Stimulated activated naive CD4-positive, alpha-beta T cell (primary cell): ENCODE data around the gene CALML4.
"Not testable (repeated sequence)": the region's sequence is repeated elsewhere in the genome, so short reads cannot be mapped to it uniquely, and the experiment has no call there.

Experiments used
- DNase-seq, 6 experiments: peaks; one replicate each; lab custom pipeline; 2025; lab: John Stamatoyannopoulos, UW

The CALML4 gene, protein sequence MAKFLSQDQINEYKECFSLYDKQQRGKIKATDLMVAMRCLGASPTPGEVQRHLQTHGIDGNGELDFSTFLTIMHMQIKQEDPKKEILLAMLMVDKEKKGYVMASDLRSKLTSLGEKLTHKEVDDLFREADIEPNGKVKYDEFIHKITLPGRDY

DNA sequence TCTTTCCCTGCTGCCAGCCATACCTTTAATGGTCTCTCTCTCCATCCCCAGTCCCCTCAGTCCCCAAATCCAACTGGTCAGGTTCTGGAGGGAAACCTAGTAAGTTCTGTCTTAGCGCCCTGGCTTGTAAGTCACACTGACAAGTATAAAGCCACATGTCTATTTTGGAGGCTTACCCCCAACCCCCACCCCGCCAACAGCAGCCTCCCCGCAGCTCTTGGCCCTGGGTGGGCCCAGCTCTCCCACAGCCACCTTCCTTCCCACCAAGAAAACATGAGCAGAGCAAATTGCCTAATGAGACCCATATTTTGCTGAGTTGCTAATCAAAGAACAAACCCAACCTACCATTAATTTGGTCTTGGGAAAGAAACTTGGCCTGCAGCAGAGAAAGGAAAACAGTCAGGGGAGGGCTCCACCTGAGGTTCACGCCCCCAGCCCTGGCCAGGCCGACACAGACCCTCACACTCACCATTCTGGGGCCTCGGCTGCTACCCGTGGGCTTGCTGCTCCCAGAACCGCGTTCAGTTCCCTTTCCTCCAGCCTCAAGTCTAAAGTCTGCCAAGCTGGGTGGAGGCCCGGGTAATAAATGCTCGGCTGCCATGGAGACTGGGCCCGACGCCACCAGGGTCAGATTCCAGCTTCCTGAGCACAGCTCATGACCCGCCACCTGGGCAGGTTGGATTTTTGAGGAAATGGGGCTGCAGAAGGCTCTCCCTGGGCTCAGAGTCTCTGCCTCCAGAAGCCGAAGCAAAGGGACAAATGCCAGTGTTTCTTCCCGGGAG, at the start of gene CALML4:
TSS of gene CALML4 (minus strand) at position 557 of the 782 bp plus-strand sequence. CDS start at position 472, 85 bp downstream.
- no peak for DNase-seq

DNA sequence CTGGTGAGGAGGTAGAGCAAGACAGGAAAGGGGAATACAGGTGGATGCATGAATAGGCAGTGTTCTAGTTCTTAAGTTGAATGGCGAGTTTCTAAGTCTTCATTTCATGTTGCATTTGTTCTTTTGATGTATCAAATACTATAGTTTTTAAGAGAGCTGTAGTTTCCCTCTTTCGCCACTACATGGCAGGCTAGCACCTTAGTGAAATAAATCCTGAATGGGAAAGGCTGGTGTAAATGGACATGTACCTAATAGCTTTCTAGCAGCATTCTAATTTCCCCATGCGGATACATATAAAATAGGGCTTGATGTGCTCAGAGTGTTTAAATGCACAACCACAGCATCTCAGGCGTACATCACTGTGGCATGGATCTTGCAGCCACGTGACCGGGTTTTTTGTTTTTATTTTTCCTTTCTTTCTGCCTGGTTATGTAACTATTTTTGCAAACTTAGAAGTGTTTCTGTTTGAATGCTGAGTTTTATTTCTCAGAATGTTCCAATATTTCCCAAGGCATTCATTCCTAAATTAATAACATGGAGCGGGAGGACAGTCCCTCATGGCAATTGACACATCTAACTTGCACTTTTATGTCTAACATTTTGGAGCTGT, 47.9 kb upstream of the CALML4 start:
- peak in 5 of 6 experiments; percentile 15 to 57 (median 22) for DNase-seq

- DNase-seq: no peak
These were observed 44.1 kb upstream of the CALML4 start for GRCh38 chr15:68249058-68249713.

- no peak for DNase-seq
These were observed 39.1 kb upstream of the CALML4 start for GRCh38 chr15:68244235-68244634.

DNA sequence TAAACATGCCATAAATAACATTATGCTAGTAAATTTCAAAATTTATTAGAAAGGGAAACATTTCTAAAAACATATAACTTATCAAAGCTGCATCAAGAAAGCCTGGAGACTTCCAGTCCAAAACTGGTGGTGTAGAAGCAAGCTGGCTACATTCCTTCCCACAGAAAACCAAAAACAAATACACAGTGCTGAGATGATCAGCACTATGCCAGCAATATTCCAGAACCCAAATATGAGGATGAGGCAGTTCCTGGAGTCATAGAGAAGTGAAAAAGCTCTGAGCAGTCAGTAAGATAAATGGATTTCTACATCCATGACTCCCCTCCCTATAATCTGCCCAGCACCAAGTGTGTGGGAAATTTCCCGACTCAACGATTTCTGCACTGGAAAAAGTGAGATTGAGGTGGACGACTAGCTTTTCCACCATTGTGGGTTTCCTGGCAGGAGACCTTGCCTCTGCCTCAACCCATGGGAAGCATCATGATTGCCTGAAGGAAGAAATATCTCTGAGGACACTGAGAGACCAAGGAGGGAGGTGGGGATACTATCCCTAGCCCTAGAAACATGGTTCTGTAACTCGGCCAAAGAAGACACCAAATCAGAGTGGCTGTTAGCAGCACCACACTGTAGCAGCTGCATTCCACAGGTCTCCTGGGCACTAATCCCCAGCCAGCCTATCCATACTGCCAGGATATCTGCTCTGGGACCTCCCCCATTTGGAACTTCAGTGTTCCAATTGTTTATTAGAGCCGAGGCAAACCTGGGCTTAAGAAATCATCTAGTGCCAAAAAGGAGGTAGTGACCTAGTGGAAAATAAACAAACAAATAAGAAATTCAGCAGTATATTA, 36.2 kb upstream of the CALML4 start:
- no peak for DNase-seq

DNA sequence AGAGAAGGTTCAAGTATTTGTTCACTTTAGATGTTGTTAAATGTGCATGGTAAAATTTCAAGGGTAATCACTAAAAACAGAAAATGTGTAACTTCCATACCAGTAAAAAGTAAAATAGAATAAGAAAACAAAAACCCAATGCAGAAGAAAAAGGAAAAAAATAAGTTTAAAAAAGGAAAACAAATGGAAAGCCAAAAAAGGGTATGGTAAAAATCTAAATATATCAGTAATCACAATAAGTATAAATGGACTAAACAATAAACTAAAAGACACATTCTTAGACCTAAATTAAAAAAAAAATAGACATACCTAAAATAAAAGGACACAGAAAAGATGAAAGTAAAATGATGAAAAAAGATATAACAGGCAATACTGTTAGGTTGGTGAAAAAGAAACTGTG, 33.9 kb upstream of the CALML4 start:
- no peak for DNase-seq

DNA sequence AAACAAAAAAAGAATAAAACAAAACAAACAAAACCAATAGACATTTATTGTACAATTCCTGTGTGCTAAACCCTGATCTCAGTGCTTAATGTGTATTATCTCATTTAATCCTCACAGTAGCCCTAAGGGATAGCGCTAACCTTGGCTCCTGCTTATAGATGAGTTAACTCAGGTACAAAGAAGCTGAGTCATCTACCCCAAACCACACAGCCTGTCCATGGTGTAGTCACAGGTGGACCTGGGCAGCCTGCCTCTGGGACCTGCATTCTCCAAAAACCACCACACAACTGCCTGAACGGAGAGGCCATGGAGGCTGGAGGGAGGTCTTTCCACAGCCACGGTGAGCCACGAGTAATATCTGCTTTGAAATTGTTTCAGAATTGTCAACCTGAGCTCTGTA, 29.9 kb upstream of the CALML4 start:
- DNase-seq: no peak

DNA sequence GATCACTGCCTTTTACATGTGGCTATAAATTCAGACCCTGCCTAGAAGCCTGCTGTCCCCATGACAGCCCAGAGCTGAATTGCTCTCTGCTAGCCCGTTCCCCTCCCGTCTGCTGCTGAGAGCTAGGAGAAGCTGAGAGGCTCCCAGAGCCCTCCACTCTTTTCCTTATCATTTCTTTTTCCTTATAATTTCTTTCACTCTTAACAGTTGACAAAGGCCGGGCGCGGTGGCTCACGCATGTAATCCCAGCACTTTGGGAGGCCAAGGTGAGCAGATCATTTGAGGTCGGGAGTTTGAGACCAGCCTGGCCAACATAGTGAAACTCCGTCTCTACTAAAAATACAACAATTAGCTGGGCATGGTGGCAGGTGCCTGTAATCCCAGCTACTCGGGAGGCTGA, 29.4 kb upstream of the CALML4 start:
- not testable (repeated sequence) for DNase-seq

DNA sequence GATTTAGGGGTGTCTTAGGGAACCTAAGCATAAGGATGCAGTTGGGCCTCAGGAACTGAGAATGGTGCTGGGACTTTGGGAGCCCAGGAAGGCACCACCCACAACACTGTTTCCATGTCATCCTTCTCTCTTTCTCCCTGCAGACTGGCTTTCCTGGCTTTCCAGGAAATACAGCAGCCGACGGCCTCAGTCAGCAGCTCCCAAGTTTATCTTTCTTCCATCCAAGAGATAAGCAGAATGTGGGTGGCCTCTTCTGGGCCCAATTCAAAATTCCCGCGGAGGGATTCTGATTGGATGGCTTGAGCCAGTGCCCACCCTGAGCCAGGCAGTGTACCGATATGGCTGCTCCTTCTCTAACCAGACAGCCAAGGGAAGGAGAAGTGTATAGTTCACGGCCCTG, 28.9 kb upstream of the CALML4 start:
- no peak for DNase-seq

DNA sequence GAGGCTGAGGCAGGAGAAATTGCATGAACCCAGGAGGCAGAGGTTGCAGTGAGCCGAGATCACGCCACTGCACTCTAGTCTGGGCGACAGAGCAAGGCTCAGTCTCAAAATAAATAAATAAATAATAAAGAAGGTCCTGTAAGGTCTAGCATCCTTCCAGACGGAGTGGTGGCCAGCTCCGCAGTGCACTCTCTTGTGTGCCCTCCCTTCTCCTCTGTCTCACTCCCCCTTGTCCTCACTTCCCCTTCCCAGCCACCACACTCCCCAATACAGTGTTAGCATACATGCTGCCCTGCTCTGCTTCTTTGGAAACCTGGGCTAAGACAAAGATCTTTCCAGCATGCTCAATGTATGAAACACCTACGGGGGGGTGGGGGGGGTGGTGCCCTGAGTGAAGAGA, 27.8 kb upstream of the CALML4 start:
- DNase-seq: no peak

GRCh38 chr15:68232449-68232848, 27.3 kb upstream of the CALML4 start:
- DNase-seq: no peak

- no peak for DNase-seq
These were observed 26.1 kb upstream of the CALML4 start for GRCh38 chr15:68231102-68231818.

GRCh38 chr15:68230157-68231100, 25.3 kb upstream of the CALML4 start:
- DNase-seq: no peak

GRCh38 chr15:68229386-68230156, 24.4 kb upstream of the CALML4 start, which contains the start of gene CLN6:
Gene CLN6, minus strand, starts transcription at chr15:68229728. Its CDS starts 144 bp downstream, at chr15:68229584.
- DNase-seq: peak; percentile 66 to 88 (median 83)

DNA sequence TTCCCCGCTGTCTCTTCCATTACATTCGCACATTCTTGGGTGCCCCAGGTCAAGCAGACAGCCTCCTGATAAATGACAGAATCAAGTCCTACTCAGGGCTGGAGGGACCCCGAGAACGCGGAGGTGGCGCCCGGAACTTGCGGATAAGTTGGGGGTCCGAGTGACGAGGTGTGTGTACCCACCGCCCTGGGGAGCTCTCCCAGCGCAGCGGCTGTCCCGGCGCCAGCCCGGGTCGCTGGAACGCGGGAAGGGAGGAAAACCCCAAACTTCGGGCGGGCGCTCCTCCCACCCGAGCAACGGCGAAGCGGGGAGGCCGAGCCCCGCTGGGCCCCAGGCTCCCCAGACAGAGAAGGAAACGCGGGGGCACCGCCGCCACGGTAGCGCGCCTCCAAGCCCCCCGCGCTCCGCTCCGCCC, 23.8 kb upstream of the CALML4 start:
- no peak for DNase-seq

DNA sequence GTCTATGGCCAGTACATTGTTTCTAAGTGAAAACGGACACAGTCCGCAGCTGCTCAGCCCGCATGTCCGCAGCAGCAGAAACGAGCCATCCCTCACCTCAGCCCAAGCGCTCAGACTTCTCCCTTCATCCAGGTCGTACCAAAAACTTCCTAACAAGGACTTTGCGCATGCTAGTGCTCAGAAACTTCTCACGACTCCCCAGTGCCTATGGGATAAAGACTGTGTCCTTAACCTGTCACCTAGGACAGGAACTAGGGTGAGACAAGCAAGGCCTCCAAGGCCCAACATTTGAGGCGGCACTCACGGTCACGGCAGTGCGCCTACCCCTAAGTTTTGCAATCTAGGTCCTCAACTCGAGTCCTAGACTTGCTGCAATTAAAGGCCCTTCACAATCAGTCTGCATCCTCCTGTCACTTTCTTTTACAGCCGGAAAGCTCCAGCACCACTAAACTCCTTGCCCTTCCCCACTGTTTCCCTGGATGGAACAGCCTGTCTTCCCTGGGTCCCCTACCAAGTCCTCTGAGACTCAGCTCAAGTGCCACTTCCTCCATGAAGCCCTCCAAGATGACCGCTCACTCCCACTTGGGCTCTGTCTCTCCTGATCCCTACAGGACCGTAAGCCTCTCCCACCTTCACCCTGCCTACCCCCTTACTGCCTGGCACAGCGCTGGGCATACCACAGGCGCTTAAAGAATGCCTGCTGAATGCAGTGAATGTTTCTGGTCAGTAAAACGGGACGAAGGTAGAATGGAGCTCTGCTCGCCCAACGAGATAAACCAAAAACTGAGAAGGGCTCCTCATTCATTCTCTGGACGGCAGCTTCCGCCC, 23.2 kb upstream of the CALML4 start:
- DNase-seq: no peak

DNA sequence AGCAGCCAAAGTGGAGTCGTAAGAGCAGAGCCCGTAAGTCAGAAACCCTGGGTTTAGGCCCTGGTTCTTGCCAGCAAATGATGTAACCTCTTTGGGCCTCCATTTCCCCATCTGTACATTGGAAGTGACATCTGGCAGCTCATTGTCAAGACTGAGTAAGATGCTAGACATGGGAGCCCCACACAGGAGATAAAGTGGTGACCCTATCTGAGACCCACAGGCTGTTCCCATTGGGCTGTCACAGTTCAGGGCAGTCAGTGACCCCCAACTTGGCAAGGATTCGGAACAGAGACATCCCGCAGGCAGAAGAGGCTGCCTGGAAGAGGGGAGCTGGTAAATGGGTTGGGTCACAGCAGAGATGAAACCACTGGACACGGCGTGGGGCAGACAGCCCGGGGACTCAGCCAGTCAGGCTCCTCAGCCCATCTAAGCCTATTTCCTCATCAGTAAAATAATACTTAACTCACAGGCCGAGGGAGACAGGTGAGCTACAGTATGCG, 22.6 kb upstream of the CALML4 start:
- DNase-seq: no peak

DNA sequence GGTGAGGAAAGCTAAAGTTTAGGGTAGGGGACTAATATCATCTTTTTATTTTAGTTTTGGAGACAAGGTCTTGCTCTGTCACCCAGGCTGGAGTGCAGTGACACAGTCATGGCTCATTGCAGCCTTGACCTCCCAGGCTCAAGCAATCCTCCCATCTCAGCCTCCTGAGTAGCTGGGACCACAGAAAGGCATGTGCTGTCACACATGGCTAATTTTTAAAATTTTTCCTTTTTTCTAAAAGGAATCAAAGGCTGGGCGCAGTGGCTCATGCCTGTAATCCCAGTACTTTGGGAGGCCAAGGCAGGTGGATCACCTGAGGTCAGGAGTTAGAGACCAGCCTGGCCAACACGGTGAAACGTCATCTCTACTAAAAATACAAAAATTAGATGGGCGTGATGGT, 20.3 kb upstream of the CALML4 start:
- DNase-seq: not testable (repeated sequence)
